K562 (cell line): ENCODE data around the gene UGT2B7. TPM values are rescaled to one million over a fixed set of nuclear protein-coding genes. Genes with fewer than 3 reads are reported as not detected.

Experiments used
- ATAC-seq: fragments of 200-7000 bp; cut with Tn5 transposase; 3 replicates; pipeline ENCODE4 v1.9.1; 2020; ENCODE audit warnings: moderate library complexity
- BruUV-seq: library from RNA; stranded (reverse); fragments of 400-500 nt; replicated peaks from 2 replicates; lab custom pipeline; 2021; lab: Mats Ljungman, UMichigan
- CTCF ChIA-PET: fragments of 300-600 bp; formaldehyde crosslinking; extraction: SDS; loops from one replicate; lab custom pipeline; 2021; ENCODE audit warnings: low intra/inter-chr PET ratio; lab: Yijun Ruan, JAX
- POLR2A ChIA-PET: fragments of 300-600, 350-650 bp; sonication (Branson Sonifier 250); formaldehyde crosslinking; extraction: SDS; loops from one replicate; lab custom pipeline; 2021; ENCODE audit warnings: antibody characterized with exemption, inconsistent platforms; lab: Yijun Ruan, JAX
- DNase-seq, 4 experiments: peaks; one replicate each; pipeline versions ENCODE4 v3.0.0 to v3.0.0-alpha.2; 2011 to 2018; ENCODE audit warnings: low spot score in 3 of 4, mixed read lengths in 3 of 4; ENCODE audit errors: extremely low read depth in 1 of 4
- FAIRE-seq: peaks from 2 replicates; lab custom pipeline; 2011; peaks lifted over from hg19 to GRCh38; lab: Jason Lieb, UNC
- H2AFZ ChIP-seq: 2 replicates; pipeline ENCODE4 v1.6.0; 2011; ENCODE audit warnings: low read depth, low read length, control low read depth, inconsistent platforms
- H3K27ac ChIP-seq: fragments of 200-600 bp; 3 replicates; pipeline ENCODE4 v1.8.0; 2011; ENCODE audit warnings: low read depth, mild to moderate bottlenecking, control low read depth, inconsistent platforms, low read length, moderate library complexity, mixed read lengths; ENCODE audit errors: extremely low read depth
- H3K27me3 ChIP-seq, 2 experiments: fragments of 300-600 bp in 1 of 2; 2 replicates in 1 of 2; 3 replicates in 1 of 2; pipeline versions ENCODE4 v1.6.0 to v1.8.0; 2011; ENCODE audit warnings: inconsistent platforms in 2 of 2, low read length in 2 of 2, mild to moderate bottlenecking in 1 of 2, mixed read lengths in 1 of 2, moderate library complexity in 1 of 2; ENCODE audit not compliant: control insufficient read depth in 2 of 2, insufficient read depth in 2 of 2
- H3K36me3 ChIP-seq: fragments of 300-600 bp; 3 replicates; pipeline ENCODE4 v1.8.0; 2011; ENCODE audit warnings: mild to moderate bottlenecking, low read length, inconsistent platforms; ENCODE audit not compliant: control insufficient read depth, insufficient read depth
- H3K4me1 ChIP-seq, 2 experiments: fragments of 200-600 bp in 1 of 2; replicated peaks in 1 of 2; 2 replicates in 1 of 2; 3 replicates in 1 of 2; pipeline versions ENCODE4 v1.5.1 to v1.8.0; 2011; ENCODE audit warnings: inconsistent platforms in 2 of 2, low read length in 2 of 2, mild to moderate bottlenecking in 1 of 2, mixed read lengths in 1 of 2, moderate library complexity in 1 of 2; ENCODE audit not compliant: control insufficient read depth in 2 of 2, insufficient read depth in 2 of 2
- H3K4me2 ChIP-seq: 2 replicates; pipeline ENCODE4 v1.6.1; 2011; ENCODE audit warnings: low read length, control low read depth, inconsistent platforms, mixed read lengths; ENCODE audit not compliant: insufficient read depth
- H3K4me3 ChIP-seq: fragments of 200-600 bp; sonication (generic), shearing (Covaris generic); 2 replicates; pipeline ENCODE4 v1.5.1; 2016; ENCODE audit warnings: control low read depth, inconsistent platforms
- H3K79me2 ChIP-seq: fragments of 200-600 bp; 3 replicates; pipeline ENCODE4 v1.8.0; 2011; ENCODE audit warnings: low read length, inconsistent platforms; ENCODE audit not compliant: control insufficient read depth, insufficient read depth
- H3K9ac ChIP-seq, 2 experiments: 2 replicates each; pipeline versions ENCODE4 v1.6.0 to v1.6.1; 2011; ENCODE audit warnings: low read depth in 2 of 2, low read length in 2 of 2, control low read depth in 1 of 2, inconsistent platforms in 1 of 2, mild to moderate bottlenecking in 1 of 2, mixed read lengths in 1 of 2; ENCODE audit not compliant: insufficient read depth in 1 of 2
- H3K9me1 ChIP-seq: one replicate; pipeline ENCODE4 v1.6.0; 2011; ENCODE audit warnings: inconsistent platforms, mild to moderate bottlenecking, low read length, moderate library complexity; ENCODE audit not compliant: control insufficient read depth, insufficient read depth
- H3K9me3 ChIP-seq: replicated peaks from 2 replicates; pipeline ENCODE4 v1.5.1; 2011; ENCODE audit warnings: low read depth, low read length, inconsistent platforms; ENCODE audit not compliant: control insufficient read depth, insufficient read depth
- H4K20me1 ChIP-seq: replicated peaks from 2 replicates; pipeline ENCODE4 v1.6.1; 2011; ENCODE audit warnings: low read length, inconsistent platforms, mixed read lengths; ENCODE audit not compliant: control insufficient read depth, insufficient read depth
- ARID3A ChIP-seq: IDR thresholded peaks from 2 replicates; pipeline ENCODE4 v1.6.1; 2012; ENCODE audit warnings: low read depth, low read length, improper control_type of control experiment, borderline replicate concordance
- CBFB ChIP-seq: sonication (generic); formaldehyde crosslinking; IDR thresholded peaks from 2 replicates; pipeline ENCODE4 v1.4.0; 2020; ENCODE audit warnings: mild to moderate bottlenecking, missing genetic modification reagents
- HMG20B ChIP-seq: fragments of 250-450 bp; sonication (Bioruptor Pico); IDR thresholded peaks from 2 replicates; pipeline ENCODE4 v1.5.0; 2021; ENCODE audit warnings: mild to moderate bottlenecking
- HNRNPH1 ChIP-seq: fragments of 200-400 bp; formaldehyde crosslinking; optimal IDR thresholded peaks from 2 replicates; pipeline ENCODE3; 2017; ENCODE audit warnings: low read depth, mild to moderate bottlenecking, low read length, moderate library complexity
- NCOA1 ChIP-seq: fragments of 450-650 bp; IDR thresholded peaks from 2 replicates; pipeline ENCODE4 v1.6.1; 2016; ENCODE audit warnings: low read depth
- PCBP2 ChIP-seq: fragments of 200-400 bp; formaldehyde crosslinking; IDR thresholded peaks from 2 replicates; pipeline ENCODE4 v1.6.1; 2018; ENCODE audit warnings: low read length, low read depth, mild to moderate bottlenecking, moderate library complexity; ENCODE audit not compliant: poor library complexity, severe bottlenecking
- POLR2H ChIP-seq: IDR thresholded peaks from 2 replicates; pipeline ENCODE4 v1.6.1; 2016; ENCODE audit warnings: missing genetic modification characterization, low read depth, mild to moderate bottlenecking, control low read depth, missing compliant biosample characterization, moderate library complexity
- PTTG1 ChIP-seq: fragments of 450-650 bp; IDR thresholded peaks from 2 replicates; pipeline ENCODE4 v1.6.1; 2016; ENCODE audit warnings: low read depth, mild to moderate bottlenecking, missing genetic modification characterization, missing compliant biosample characterization
- RBM34 ChIP-seq: fragments of 200-400 bp; formaldehyde crosslinking; IDR thresholded peaks from 2 replicates; pipeline ENCODE4 v1.6.1; 2018; ENCODE audit warnings: low read length, borderline replicate concordance; ENCODE audit not compliant: insufficient read depth
- SIN3B ChIP-seq: fragments of 450-650 bp; IDR thresholded peaks from 2 replicates; pipeline ENCODE4 v1.6.1; 2017; ENCODE audit warnings: low read depth, mild to moderate bottlenecking, moderate library complexity
- STAT5A ChIP-seq: IDR thresholded peaks from 2 replicates; pipeline ENCODE4 v1.6.1; 2012; ENCODE audit warnings: low read length, inconsistent platforms, borderline replicate concordance
- TSC22D4 ChIP-seq: fragments of 450-650 bp; IDR thresholded peaks from 2 replicates; pipeline ENCODE4 v1.6.1; 2016; ENCODE audit warnings: missing genetic modification characterization, missing biosample characterization, control low read depth
- ZNF253 ChIP-seq: fragments of 250-450 bp; sonication (Bioruptor Pico); conservative IDR thresholded peaks from 2 replicates; pipeline ENCODE4 v1.6.1; 2021; ENCODE audit warnings: mild to moderate bottlenecking
- ZNF449 ChIP-seq: fragments of 250-450 bp; sonication (Bioruptor Pico); IDR thresholded peaks from 2 replicates; pipeline ENCODE4 v1.8.0; 2022; ENCODE audit warnings: moderate library complexity, mild to moderate bottlenecking, inconsistent platforms
- WGBS: fragments of 100-300 bp; shearing (Covaris generic); methylation state at CpG from one replicate; pipeline ENCODE4 v1.1.6; 2016; ENCODE audit warnings: low coverage, mixed read lengths; ENCODE audit not compliant: insufficient coverage; ENCODE audit errors: missing lambda C conversion rate; 5-methylcytosine and 5-hydroxymethylcytosine counted together
- in situ Hi-C: fragments of 300-500 bp; cut with MboI; formaldehyde crosslinking; loops from 4 replicates; pipeline ENCODE4 v1.15.0; 2018; ENCODE audit warnings: inconsistent platforms, mixed read lengths
- intact Hi-C: fragments of 100-400 bp; cut with micrococcal nuclease; formaldehyde crosslinking; loops from 2 replicates; pipeline ENCODE4 v1.14.2; 2022
- polyA plus RNA-seq, 8 experiments: library from polyadenylated mRNA; depleted of rRNA in 4 of 8; stranded (reverse) in 5 of 8; unstranded in 3 of 8; fragments of >200 nt; fragmentation: Nextera tagmentation in 2 of 8; fragmentation: Illumina TruSeq in 1 of 8; extraction: Ambion mirVana in 2 of 8; extraction: Trizol in 1 of 8; gene quantifications; 2 replicates each; pipeline versions ENCODE4 v1.2.1 to v1.2.3, GENCODE V29; 2011 to 2014; ENCODE audit warnings: inconsistent platforms in 1 of 8, missing spikeins in 1 of 8
- total RNA-seq, 7 experiments: library from RNA; depleted of rRNA in 6 of 7; stranded (reverse); fragments of >200 nt in 6 of 7; fragmentation: Illumina TruSeq in 2 of 7; extraction: Trizol in 2 of 7; gene quantifications; 2 replicates each; pipeline versions ENCODE4 v1.2.1 to v1.2.3, GENCODE V29; 2011 to 2021; ENCODE audit warnings: low replicate concordance in 1 of 7

The UGT2B7 gene
- total and polyA plus RNA-seq, 9 of the 15 experiments (the other 6 are each of a cell fraction or from before 2014, with no cell fraction given), result 0.04 to 0.18 (median 0.14) TPM; not detected in 5

- ChIA-PET CTCF (no interaction called here), POLR2A (no interaction called here)
- Histone ChIP-seq H3K4me1 (no peaks in the 10 kb centered on the region), H3K27ac (no peak overlapping the region), H3K9me3 (no peaks in the 10 kb centered on the region), H3K9ac (no peak overlapping the region), H3K4me3 (no peak overlapping the region), H3K4me2 (no peak overlapping the region), H3K27me3 (no peaks in the 10 kb centered on the region), H4K20me1 (no peaks in the 10 kb centered on the region), H3K79me2 (no peaks in the 10 kb centered on the region), H2AFZ (no peak overlapping the region), H3K9me1 (no peaks in the 10 kb centered on the region), H3K36me3 (no peaks in the 10 kb centered on the region)
- no TSS peak for BruUV-seq
- 5% methylated on average over 4 of the region's 4 CpGs for WGBS
- no peak for DNase-seq
- no peak for FAIRE-seq
- no peak for ATAC-seq
- TF ChIP-seq ARID3A (no peak), PTTG1 (no peak), NCOA1 (no peak), POLR2H (tag) (no peak), HNRNPH1 (no peak), PCBP2 (no peak), ZNF253 (CRISPR knock-in tag) (no peak), STAT5A (no peak), CBFB (CRISPR knock-in tag) (no peak), HMG20B (no peak), ZNF449 (CRISPR knock-in tag) (no peak), RBM34 (no peak), TSC22D4 (tag) (no peak), SIN3B (no peak)
- intact Hi-C loops (no loop called here), in situ Hi-C loops (no loop called here)
Observed at GRCh38 chr4:69154021-69154420, 57.7 kb downstream of the UGT2B7 start.
